ENCODE data around the gene DNAJC5G.

The DNAJC5G gene

GRCh38 chr2:27231921-27232320 lies 43.3 kb upstream of the DNAJC5G start:
- TF ChIP-seq TEAD4 (IDR thresholded peaks at IDR 0.05) (no peak), FOXM1 (IDR thresholded peaks at IDR 0.05; ENCODE audit: borderline replicate concordance, low read depth) (no peak), NFIC (IDR thresholded peaks at IDR 0.05) (no peak), CEBPB (IDR thresholded peaks at IDR 0.05) (no peak), ZBTB7A (IDR thresholded peaks at IDR 0.05; ENCODE audit: low read depth) (no peak), YY1 (IDR thresholded peaks at IDR 0.05; ENCODE audit: low read depth) (no peak), EGR1 (IDR thresholded peaks at IDR 0.05) (no peak), TAF1 (IDR thresholded peaks at IDR 0.05; ENCODE audit: low read depth) (no peak)
- TF ChIP-seq, protein P1, sequence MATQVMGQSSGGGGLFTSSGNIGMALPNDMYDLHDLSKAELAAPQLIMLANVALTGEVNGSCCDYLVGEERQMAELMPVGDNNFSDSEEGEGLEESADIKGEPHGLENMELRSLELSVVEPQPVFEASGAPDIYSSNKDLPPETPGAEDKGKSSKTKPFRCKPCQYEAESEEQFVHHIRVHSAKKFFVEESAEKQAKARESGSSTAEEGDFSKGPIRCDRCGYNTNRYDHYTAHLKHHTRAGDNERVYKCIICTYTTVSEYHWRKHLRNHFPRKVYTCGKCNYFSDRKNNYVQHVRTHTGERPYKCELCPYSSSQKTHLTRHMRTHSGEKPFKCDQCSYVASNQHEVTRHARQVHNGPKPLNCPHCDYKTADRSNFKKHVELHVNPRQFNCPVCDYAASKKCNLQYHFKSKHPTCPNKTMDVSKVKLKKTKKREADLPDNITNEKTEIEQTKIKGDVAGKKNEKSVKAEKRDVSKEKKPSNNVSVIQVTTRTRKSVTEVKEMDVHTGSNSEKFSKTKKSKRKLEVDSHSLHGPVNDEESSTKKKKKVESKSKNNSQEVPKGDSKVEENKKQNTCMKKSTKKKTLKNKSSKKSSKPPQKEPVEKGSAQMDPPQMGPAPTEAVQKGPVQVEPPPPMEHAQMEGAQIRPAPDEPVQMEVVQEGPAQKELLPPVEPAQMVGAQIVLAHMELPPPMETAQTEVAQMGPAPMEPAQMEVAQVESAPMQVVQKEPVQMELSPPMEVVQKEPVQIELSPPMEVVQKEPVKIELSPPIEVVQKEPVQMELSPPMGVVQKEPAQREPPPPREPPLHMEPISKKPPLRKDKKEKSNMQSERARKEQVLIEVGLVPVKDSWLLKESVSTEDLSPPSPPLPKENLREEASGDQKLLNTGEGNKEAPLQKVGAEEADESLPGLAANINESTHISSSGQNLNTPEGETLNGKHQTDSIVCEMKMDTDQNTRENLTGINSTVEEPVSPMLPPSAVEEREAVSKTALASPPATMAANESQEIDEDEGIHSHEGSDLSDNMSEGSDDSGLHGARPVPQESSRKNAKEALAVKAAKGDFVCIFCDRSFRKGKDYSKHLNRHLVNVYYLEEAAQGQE (IDR thresholded peaks at IDR 0.05; ENCODE audit: low read depth) = no peak
- TF ChIP-seq, protein P2, sequence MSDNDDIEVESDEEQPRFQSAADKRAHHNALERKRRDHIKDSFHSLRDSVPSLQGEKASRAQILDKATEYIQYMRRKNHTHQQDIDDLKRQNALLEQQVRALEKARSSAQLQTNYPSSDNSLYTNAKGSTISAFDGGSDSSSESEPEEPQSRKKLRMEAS (IDR thresholded peaks at IDR 0.05) = no peak

DNA sequence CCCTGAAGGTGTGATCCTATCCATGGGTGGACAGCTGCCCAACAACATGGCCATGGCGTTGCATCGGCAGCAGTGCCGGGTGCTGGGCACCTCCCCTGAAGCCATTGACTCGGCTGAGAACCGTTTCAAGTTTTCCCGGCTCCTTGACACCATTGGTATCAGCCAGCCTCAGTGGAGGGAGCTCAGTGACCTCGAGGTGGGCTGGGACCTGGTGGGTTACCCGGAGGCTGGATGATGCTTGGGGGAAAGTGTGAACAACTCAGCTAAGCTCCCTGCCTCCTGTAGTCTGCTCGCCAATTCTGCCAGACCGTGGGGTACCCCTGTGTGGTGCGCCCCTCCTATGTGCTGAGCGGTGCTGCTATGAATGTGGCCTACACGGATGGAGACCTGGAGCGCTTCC lies 41.9 kb upstream of the DNAJC5G start:
- TF ChIP-seq, protein P1 (IDR thresholded peaks at IDR 0.05; ENCODE audit: low read depth) = no peak
- no peak for TF ChIP-seq RAD21 (IDR thresholded peaks at IDR 0.05; ENCODE audit: low read depth)
- TF ChIP-seq NFIC (IDR thresholded peaks at IDR 0.05) = no peak
- no peak for TF ChIP-seq YY1 (IDR thresholded peaks at IDR 0.05; ENCODE audit: low read depth)
- TF ChIP-seq, protein P3, sequence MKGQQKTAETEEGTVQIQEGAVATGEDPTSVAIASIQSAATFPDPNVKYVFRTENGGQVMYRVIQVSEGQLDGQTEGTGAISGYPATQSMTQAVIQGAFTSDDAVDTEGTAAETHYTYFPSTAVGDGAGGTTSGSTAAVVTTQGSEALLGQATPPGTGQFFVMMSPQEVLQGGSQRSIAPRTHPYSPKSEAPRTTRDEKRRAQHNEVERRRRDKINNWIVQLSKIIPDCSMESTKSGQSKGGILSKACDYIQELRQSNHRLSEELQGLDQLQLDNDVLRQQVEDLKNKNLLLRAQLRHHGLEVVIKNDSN (IDR thresholded peaks at IDR 0.05) = no peak
- TF ChIP-seq CEBPB (IDR thresholded peaks at IDR 0.05) = no peak
- TF ChIP-seq EP300 (IDR thresholded peaks at IDR 0.05; ENCODE audit: borderline replicate concordance) = no peak
- TF ChIP-seq TAF1 (IDR thresholded peaks at IDR 0.05; ENCODE audit: low read depth) = no peak
- TF ChIP-seq CREB1 (IDR thresholded peaks at IDR 0.05; ENCODE audit: low read depth) = no peak
- TF ChIP-seq, protein P2 (IDR thresholded peaks at IDR 0.05) = no peak
- no peak for TF ChIP-seq TEAD4 (IDR thresholded peaks at IDR 0.05)
- TF ChIP-seq FOXM1 (IDR thresholded peaks at IDR 0.05; ENCODE audit: borderline replicate concordance, low read depth) = no peak
- TF ChIP-seq TCF12 (IDR thresholded peaks at IDR 0.05; ENCODE audit: low read depth) = no peak
- TF ChIP-seq ZBTB7A (IDR thresholded peaks at IDR 0.05; ENCODE audit: low read depth) = no peak
- no peak for TF ChIP-seq EGR1 (IDR thresholded peaks at IDR 0.05)

- TF ChIP-seq TEAD4 (IDR thresholded peaks at IDR 0.05) (no peak), NFIC (IDR thresholded peaks at IDR 0.05) (no peak), CREB1 (IDR thresholded peaks at IDR 0.05; ENCODE audit: low read depth) (no peak), RAD21 (IDR thresholded peaks at IDR 0.05; ENCODE audit: low read depth) (no peak), FOXM1 (IDR thresholded peaks at IDR 0.05; ENCODE audit: borderline replicate concordance, low read depth) (no peak)
- TF ChIP-seq, protein P2 (IDR thresholded peaks at IDR 0.05) = no peak
- TF ChIP-seq, protein P1 (IDR thresholded peaks at IDR 0.05; ENCODE audit: low read depth) = no peak
Measured at GRCh38 chr2:27236136-27236535, 39.1 kb upstream of the DNAJC5G start.

- no peak for TF ChIP-seq ZBTB7A (IDR thresholded peaks at IDR 0.05; ENCODE audit: low read depth)
Measured at GRCh38 chr2:27236626-27237025, 38.6 kb upstream of the DNAJC5G start.

DNA sequence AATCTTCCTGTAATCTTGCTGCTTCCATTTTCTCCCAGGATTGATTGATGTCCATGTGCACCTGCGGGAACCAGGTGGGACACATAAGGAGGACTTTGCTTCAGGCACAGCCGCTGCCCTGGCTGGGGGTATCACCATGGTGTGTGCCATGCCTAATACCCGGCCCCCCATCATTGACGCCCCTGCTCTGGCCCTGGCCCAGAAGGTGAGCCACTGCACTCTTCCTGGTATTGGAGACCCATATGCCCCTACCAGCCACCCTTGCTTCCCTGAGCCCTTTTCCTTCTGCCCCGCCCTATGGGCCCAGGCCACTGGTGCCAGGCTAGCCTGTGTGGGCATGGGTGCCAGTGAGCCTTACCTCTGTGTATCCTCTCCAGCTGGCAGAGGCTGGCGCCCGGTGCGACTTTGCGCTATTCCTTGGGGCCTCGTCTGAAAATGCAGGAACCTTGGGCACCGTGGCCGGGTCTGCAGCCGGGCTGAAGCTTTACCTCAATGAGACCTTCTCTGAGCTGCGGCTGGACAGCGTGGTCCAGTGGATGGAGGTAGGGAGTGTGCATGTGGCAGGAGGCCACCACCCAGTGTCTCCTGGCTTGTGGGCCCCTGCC lies 37.8 kb upstream of the DNAJC5G start:
- no peak for TF ChIP-seq EGR1 (IDR thresholded peaks at IDR 0.05)
- TF ChIP-seq EP300 (IDR thresholded peaks at IDR 0.05; ENCODE audit: borderline replicate concordance) = no peak
- TF ChIP-seq TEAD4 (IDR thresholded peaks at IDR 0.05) = no peak
- TF ChIP-seq, protein P1 (IDR thresholded peaks at IDR 0.05; ENCODE audit: low read depth) = no peak
- no peak for TF ChIP-seq YY1 (IDR thresholded peaks at IDR 0.05; ENCODE audit: low read depth)
- TF ChIP-seq ZBTB7A (IDR thresholded peaks at IDR 0.05; ENCODE audit: low read depth) = no peak
- TF ChIP-seq CEBPB (IDR thresholded peaks at IDR 0.05) = no peak
- TF ChIP-seq, protein P3 (IDR thresholded peaks at IDR 0.05) = no peak
- TF ChIP-seq TCF12 (IDR thresholded peaks at IDR 0.05; ENCODE audit: low read depth) = no peak
- no peak for TF ChIP-seq NFIC (IDR thresholded peaks at IDR 0.05)
